IMR-90 (cell line): ENCODE measurements around the gene CLUH. TPM values are rescaled to one million over a fixed set of nuclear protein-coding genes. Genes with fewer than 3 reads are reported as not detected.

Experiments
- ATAC-seq: fragments of 200-7000 bp; cut with Tn5 transposase; 2 replicates; pipeline ENCODE4 v1.9.1; 2020; ENCODE audit warnings: low read depth, mild to moderate bottlenecking, moderate library complexity
- BruUV-seq: library from RNA; stranded (reverse); fragments of 400-500 nt; replicated peaks from 2 replicates; lab custom pipeline; 2021; lab: Mats Ljungman, UMichigan
- CTCF ChIA-PET: fragments of 300-600 bp; formaldehyde crosslinking; extraction: SDS; loops from one replicate; lab custom pipeline; 2021; ENCODE audit warnings: antibody characterized with exemption; lab: Yijun Ruan, JAX
- POLR2A ChIA-PET: fragments of 300-600 bp; sonication (Branson Sonifier 250); formaldehyde crosslinking; loops from one replicate; lab custom pipeline; 2022; ENCODE audit warnings: antibody characterized with exemption; ENCODE audit not compliant: unreplicated experiment; lab: Charles Lee
- DNase-seq: peaks from one replicate; pipeline ENCODE4 v3.0.0; 2013
- H2AFZ ChIP-seq: replicated peaks from 2 replicates; pipeline ENCODE3; 2013; ENCODE audit warnings: low read length, mild to moderate bottlenecking; ENCODE audit not compliant: poor library complexity
- H2AK5ac ChIP-seq: 2 replicates; pipeline ENCODE4 v1.6.1; 2013; ENCODE audit warnings: low read depth, low read length, inconsistent platforms
- H2AK9ac ChIP-seq: replicated peaks from 2 replicates; pipeline ENCODE3; 2013; ENCODE audit warnings: mild to moderate bottlenecking, low read depth, low read length, moderate library complexity; ENCODE audit not compliant: poor library complexity
- H2BK120ac ChIP-seq: 2 replicates; pipeline ENCODE4 v1.6.1; 2013; ENCODE audit warnings: low read depth, low read length, inconsistent platforms
- H2BK15ac ChIP-seq: 3 replicates; pipeline ENCODE4 v1.6.1; 2013; ENCODE audit warnings: low read depth, low read length, inconsistent platforms
- H2BK20ac ChIP-seq: 2 replicates; pipeline ENCODE4 v1.6.1; 2013; ENCODE audit warnings: low read depth, mild to moderate bottlenecking, inconsistent platforms, low read length, moderate library complexity
- H2BK5ac ChIP-seq: 2 replicates; pipeline ENCODE4 v1.6.1; 2013; ENCODE audit warnings: mild to moderate bottlenecking, low read depth, low read length, inconsistent platforms; ENCODE audit not compliant: poor library complexity, severe bottlenecking
- H3K14ac ChIP-seq: replicated peaks from 2 replicates; pipeline ENCODE4 v1.6.1; 2013; ENCODE audit warnings: low read depth, low read length, inconsistent platforms
- H3K18ac ChIP-seq: 2 replicates; pipeline ENCODE4 v1.6.1; 2013; ENCODE audit warnings: low read depth, low read length, control low read depth
- H3K23ac ChIP-seq: 2 replicates; pipeline ENCODE4 v1.6.1; 2013; ENCODE audit warnings: low read depth, low read length, inconsistent platforms
- H3K27ac ChIP-seq: 2 replicates; pipeline ENCODE4 v1.5.1; 2013; ENCODE audit warnings: mild to moderate bottlenecking, control low read depth, low read length; ENCODE audit not compliant: insufficient read depth
- H3K27me3 ChIP-seq: 2 replicates; pipeline ENCODE4 v1.6.1; 2013; ENCODE audit warnings: low read length; ENCODE audit not compliant: control insufficient read depth, insufficient read depth
- H3K36me3 ChIP-seq: 2 replicates; pipeline ENCODE4 v1.6.1; 2013; ENCODE audit warnings: low read length, mixed read lengths; ENCODE audit not compliant: control insufficient read depth, insufficient read depth
- H3K4ac ChIP-seq: 2 replicates; pipeline ENCODE4 v1.6.1; 2013; ENCODE audit warnings: low read depth, low read length, inconsistent platforms
- H3K4me1 ChIP-seq: 2 replicates; pipeline ENCODE4 v1.6.1; 2013; ENCODE audit warnings: low read length, mixed read lengths; ENCODE audit not compliant: control insufficient read depth, insufficient read depth
- H3K4me2 ChIP-seq: 2 replicates; pipeline ENCODE4 v1.6.1; 2013; ENCODE audit warnings: low read depth, mild to moderate bottlenecking, control low read depth, low read length, moderate library complexity
- H3K4me3 ChIP-seq: 2 replicates; pipeline ENCODE4 v1.5.1; 2013; ENCODE audit warnings: low read depth, mild to moderate bottlenecking, control low read depth, low read length, moderate library complexity; ENCODE audit not compliant: insufficient read depth
- H3K56ac ChIP-seq: 2 replicates; pipeline ENCODE4 v1.6.1; 2013; ENCODE audit warnings: low read length, inconsistent platforms; ENCODE audit not compliant: insufficient read depth; ENCODE audit errors: extremely low read depth
- H3K79me1 ChIP-seq, 2 experiments: 2 replicates each; pipeline ENCODE4 v1.6.1; 2013; ENCODE audit warnings: low read length in 2 of 2, inconsistent platforms in 1 of 2, low read depth in 1 of 2
- H3K9ac ChIP-seq: 2 replicates; pipeline ENCODE4 v1.6.1; 2013; ENCODE audit warnings: low read depth, low read length, control low read depth
- H3K9me1 ChIP-seq: 2 replicates; pipeline ENCODE4 v1.6.1; 2013; ENCODE audit warnings: low read length, inconsistent platforms; ENCODE audit not compliant: insufficient read depth
- H3K9me3 ChIP-seq: 2 replicates; pipeline ENCODE4 v1.6.1; 2013; ENCODE audit warnings: low read length; ENCODE audit not compliant: control insufficient read depth, insufficient read depth
- H4K20me1 ChIP-seq: 2 replicates; pipeline ENCODE4 v1.6.1; 2013; ENCODE audit warnings: low read length, inconsistent platforms; ENCODE audit not compliant: insufficient read depth
- H4K5ac ChIP-seq: 2 replicates; pipeline ENCODE4 v1.6.1; 2013; ENCODE audit warnings: mild to moderate bottlenecking, low read depth, low read length, control low read depth
- H4K8ac ChIP-seq, 2 experiments: 2 replicates each; pipeline ENCODE4 v1.6.1; 2013; ENCODE audit warnings: low read depth in 2 of 2, low read length in 2 of 2, control low read depth in 1 of 2, inconsistent platforms in 1 of 2
- H4K91ac ChIP-seq: 2 replicates; pipeline ENCODE4 v1.6.1; 2013; ENCODE audit warnings: low read depth, low read length, inconsistent platforms; ENCODE audit not compliant: insufficient read depth
- BHLHE40 ChIP-seq: fragments of 150-350 bp; IDR thresholded peaks from 2 replicates; pipeline ENCODE4 v1.6.1; 2016; ENCODE audit warnings: mild to moderate bottlenecking, low read depth, low read length
- CHD1 ChIP-seq: IDR thresholded peaks from 2 replicates; pipeline ENCODE4 v1.6.1; 2012; ENCODE audit warnings: low read depth, low read length, improper control_type of control experiment
- FOS ChIP-seq: fragments of 150-350 bp; IDR thresholded peaks from 2 replicates; pipeline ENCODE4 v1.6.1; 2016; ENCODE audit warnings: low read depth, low read length
- MAFK ChIP-seq: IDR thresholded peaks from 2 replicates; pipeline ENCODE4 v1.6.1; 2012; ENCODE audit warnings: low read depth, low read length, improper control_type of control experiment
- MAZ ChIP-seq: IDR thresholded peaks from 2 replicates; pipeline ENCODE4 v1.6.1; 2012; ENCODE audit warnings: low read depth, mild to moderate bottlenecking, low read length, improper control_type of control experiment, moderate library complexity, borderline replicate concordance
- POLR2A ChIP-seq: IDR thresholded peaks from 2 replicates; pipeline ENCODE4 v1.6.1; 2012; ENCODE audit warnings: mild to moderate bottlenecking, low read depth, low read length
- RAD21 ChIP-seq: IDR thresholded peaks from 2 replicates; pipeline ENCODE4 v1.6.1; 2012; ENCODE audit warnings: low read length, improper control_type of control experiment
- RCOR1 ChIP-seq: IDR thresholded peaks from 2 replicates; pipeline ENCODE4 v1.6.1; 2012; ENCODE audit warnings: mild to moderate bottlenecking, low read length, improper control_type of control experiment; ENCODE audit not compliant: insufficient replicate concordance
- RFX5 ChIP-seq: IDR thresholded peaks from 2 replicates; pipeline ENCODE4 v1.8.0; 2012; ENCODE audit warnings: low read depth, mild to moderate bottlenecking, low read length, moderate library complexity
- SMC3 ChIP-seq: fragments of 150-350 bp; IDR thresholded peaks from 2 replicates; pipeline ENCODE4 v1.6.1; 2016; ENCODE audit warnings: low read depth, mild to moderate bottlenecking, antibody characterized with exemption, low read length, moderate library complexity
- WGBS, 2 experiments: methylation state at CpG; one replicate each; pipeline versions ENCODE4 v1.1.5 to v1.1.7; 2013; ENCODE audit warnings: missing lambda C conversion rate in 2 of 2; ENCODE audit not compliant: insufficient read length in 1 of 2; ENCODE audit errors: extremely low coverage in 2 of 2; 5-methylcytosine and 5-hydroxymethylcytosine counted together
- dilution Hi-C: fragments of 300-500 bp; cut with HindIII; formaldehyde crosslinking; loops from one replicate; pipeline ENCODE4 v1.14.3; 2018; ENCODE audit warnings: low sequenced_read_pairs; ENCODE audit not compliant: unreplicated experiment
- in situ Hi-C: fragments of 300-500 bp; cut with MboI; formaldehyde crosslinking; loops from 3 replicates; pipeline ENCODE4 v1.14.3; 2019; ENCODE audit warnings: low sequenced_read_pairs, inconsistent platforms, mixed read lengths
- intact Hi-C: fragments of 100-400 bp; cut with micrococcal nuclease; formaldehyde crosslinking; loops from 2 replicates; pipeline ENCODE4 v1.10.0; 2022
- polyA plus RNA-seq, 3 experiments: library from polyadenylated mRNA; depleted of rRNA; stranded (reverse); fragments of >200 nt; gene quantifications; 2 replicates each; pipeline ENCODE4 v1.2.3, GENCODE V29; 2012; ENCODE audit warnings: low replicate concordance in 1 of 3
- total RNA-seq: library from RNA; depleted of rRNA; stranded (reverse); fragments of >200 nt; gene quantifications from 2 replicates; pipeline ENCODE4 v1.2.3, GENCODE V29; 2012
- TF ChIP-seq, protein P1 (sequence below): conservative IDR thresholded peaks from 2 replicates; pipeline ENCODE4 v1.5.1; 2012; ENCODE audit warnings: mild to moderate bottlenecking, low read depth, low read length, improper control_type of control experiment
- TF ChIP-seq, protein P2 (sequence below): fragments of 150-350 bp; IDR thresholded peaks from 2 replicates; pipeline ENCODE4 v1.6.1; 2017; ENCODE audit warnings: mild to moderate bottlenecking, antibody characterized with exemption, low read length, low read depth
- TF ChIP-seq, protein P3 (sequence below): fragments of 150-350 bp; IDR thresholded peaks from 2 replicates; pipeline ENCODE4 v1.6.1; 2016; ENCODE audit warnings: low read depth, mild to moderate bottlenecking, low read length, moderate library complexity, borderline replicate concordance

Gene CLUH
- total and polyA plus RNA-seq, 2 of the 4 experiments (the other 2 are of a cell fraction), result 12.9 to 42.0 TPM

DNA sequence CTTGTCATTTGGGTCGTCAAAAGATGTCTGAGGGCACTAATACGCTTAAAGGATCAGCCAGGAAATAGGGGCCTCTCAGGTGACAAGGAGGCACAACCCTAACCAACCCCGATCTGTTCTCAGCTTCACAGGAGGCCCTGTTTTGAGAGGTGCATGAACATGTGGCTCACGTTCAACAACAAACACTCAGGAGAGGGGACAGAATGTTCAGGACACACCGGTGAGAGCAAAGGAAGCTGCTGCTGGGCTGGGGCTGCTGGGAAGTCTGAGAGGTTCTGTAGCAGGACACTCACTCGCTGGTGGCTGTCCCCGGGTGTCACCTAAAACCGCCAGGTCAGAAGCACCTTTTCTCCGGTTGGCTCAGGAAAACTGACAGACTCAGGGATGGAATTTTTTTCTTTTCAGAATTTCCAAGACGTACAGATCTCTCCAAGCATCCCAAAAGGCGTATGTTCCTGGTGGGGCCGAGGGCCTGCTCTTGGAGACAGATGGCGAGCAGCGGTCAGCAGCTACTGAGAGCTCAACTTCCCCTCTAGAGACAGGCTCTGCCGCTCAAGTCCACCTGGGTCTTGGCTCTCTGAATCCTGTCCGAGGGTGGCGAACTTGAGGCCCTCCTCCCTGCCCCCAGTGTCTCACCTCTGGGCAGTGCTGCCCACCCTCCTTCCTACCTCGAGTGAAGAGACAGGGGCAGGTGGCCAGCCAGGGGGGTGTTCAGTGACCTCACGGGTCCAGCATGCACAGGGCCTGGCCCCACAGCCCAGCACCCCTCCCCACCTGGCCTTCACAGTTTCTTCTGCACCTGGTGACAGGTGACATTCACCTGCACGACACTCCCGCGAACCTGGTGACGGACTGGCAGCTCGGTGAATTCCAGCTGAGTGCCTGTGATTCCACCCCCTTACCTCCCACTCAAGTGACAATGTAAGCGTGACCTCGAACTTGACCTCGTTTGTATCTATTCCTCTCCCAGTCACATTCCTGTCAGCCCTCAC, 22.9 kb downstream of the CLUH start:
- Histone ChIP-seq H3K9me3 (no peaks in the 10 kb centered on the region), H3K4me1 (peaks cover 6% of the 10 kb centered on the region; the same call in 1 of the 2 replicates), H3K27ac (no peak overlapping the region), H2BK5ac (no peak overlapping the region), H3K14ac (no peak overlapping the region; the same call in 1 of the 2 replicates), H3K18ac (no peak overlapping the region), H3K56ac (no peak overlapping the region), H4K8ac (0 out of 4 replicates have a peak overlapping the region, but pooled peaks of 1 of the 2 experiments have one; percentile 28), H2AK5ac (0 out of 2 replicates have a peak overlapping the region, but pooled peaks have one; percentile 0), H4K5ac (no peak overlapping the region), H3K79me1 (peaks cover 0 to 38% of the 10 kb centered on the region in 2 experiments; a peak in 2 of 4 replicates), H3K4ac (no peak overlapping the region), H4K91ac (no peak overlapping the region), H3K36me3 (peaks cover 23% of the 10 kb centered on the region), H2AK9ac (no peak overlapping the region), H3K4me2 (no peak overlapping the region), H3K9ac (no peak overlapping the region), H3K23ac (no peak overlapping the region; the same call in 1 of the 2 replicates), H3K27me3 (no peaks in the 10 kb centered on the region), H2AFZ (peak overlapping the region; percentile 41), H3K4me3 (no peak overlapping the region), H2BK120ac (no peak overlapping the region), H2BK20ac (no peak overlapping the region), H3K9me1 (peaks cover 13% of the 10 kb centered on the region; the same call in 1 of the 2 replicates), H4K20me1 (peaks cover 36% of the 10 kb centered on the region), H2BK15ac (no peak overlapping the region)
- 70% methylated on average over 8 of the region's 27 CpGs; no CpG with 5 or more reads in 1 of the 2 experiments for WGBS, 2 experiments
- DNase-seq (no peak), ATAC-seq (no peak)
- ChIA-PET CTCF (no interaction called here), POLR2A (no interaction called here)
- in situ Hi-C loops (no loop called here), intact Hi-C loops (no loop called here), dilution Hi-C loops (no loop called here)
- no TSS peak for BruUV-seq
- TF ChIP-seq, protein P1, sequence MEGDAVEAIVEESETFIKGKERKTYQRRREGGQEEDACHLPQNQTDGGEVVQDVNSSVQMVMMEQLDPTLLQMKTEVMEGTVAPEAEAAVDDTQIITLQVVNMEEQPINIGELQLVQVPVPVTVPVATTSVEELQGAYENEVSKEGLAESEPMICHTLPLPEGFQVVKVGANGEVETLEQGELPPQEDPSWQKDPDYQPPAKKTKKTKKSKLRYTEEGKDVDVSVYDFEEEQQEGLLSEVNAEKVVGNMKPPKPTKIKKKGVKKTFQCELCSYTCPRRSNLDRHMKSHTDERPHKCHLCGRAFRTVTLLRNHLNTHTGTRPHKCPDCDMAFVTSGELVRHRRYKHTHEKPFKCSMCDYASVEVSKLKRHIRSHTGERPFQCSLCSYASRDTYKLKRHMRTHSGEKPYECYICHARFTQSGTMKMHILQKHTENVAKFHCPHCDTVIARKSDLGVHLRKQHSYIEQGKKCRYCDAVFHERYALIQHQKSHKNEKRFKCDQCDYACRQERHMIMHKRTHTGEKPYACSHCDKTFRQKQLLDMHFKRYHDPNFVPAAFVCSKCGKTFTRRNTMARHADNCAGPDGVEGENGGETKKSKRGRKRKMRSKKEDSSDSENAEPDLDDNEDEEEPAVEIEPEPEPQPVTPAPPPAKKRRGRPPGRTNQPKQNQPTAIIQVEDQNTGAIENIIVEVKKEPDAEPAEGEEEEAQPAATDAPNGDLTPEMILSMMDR, result no peak
- no peak for TF ChIP-seq POLR2A
- no peak for TF ChIP-seq SMC3
- no peak for TF ChIP-seq MAZ
- no peak for TF ChIP-seq RFX5
- TF ChIP-seq, protein P2, sequence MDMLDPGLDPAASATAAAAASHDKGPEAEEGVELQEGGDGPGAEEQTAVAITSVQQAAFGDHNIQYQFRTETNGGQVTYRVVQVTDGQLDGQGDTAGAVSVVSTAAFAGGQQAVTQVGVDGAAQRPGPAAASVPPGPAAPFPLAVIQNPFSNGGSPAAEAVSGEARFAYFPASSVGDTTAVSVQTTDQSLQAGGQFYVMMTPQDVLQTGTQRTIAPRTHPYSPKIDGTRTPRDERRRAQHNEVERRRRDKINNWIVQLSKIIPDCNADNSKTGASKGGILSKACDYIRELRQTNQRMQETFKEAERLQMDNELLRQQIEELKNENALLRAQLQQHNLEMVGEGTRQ, result no peak
- no peak for TF ChIP-seq MAFK
- no peak for TF ChIP-seq CHD1
- TF ChIP-seq FOS, result no peak
- TF ChIP-seq RCOR1, result no peak
- TF ChIP-seq BHLHE40, result no peak
- TF ChIP-seq RAD21, result no peak
- TF ChIP-seq, protein P3, sequence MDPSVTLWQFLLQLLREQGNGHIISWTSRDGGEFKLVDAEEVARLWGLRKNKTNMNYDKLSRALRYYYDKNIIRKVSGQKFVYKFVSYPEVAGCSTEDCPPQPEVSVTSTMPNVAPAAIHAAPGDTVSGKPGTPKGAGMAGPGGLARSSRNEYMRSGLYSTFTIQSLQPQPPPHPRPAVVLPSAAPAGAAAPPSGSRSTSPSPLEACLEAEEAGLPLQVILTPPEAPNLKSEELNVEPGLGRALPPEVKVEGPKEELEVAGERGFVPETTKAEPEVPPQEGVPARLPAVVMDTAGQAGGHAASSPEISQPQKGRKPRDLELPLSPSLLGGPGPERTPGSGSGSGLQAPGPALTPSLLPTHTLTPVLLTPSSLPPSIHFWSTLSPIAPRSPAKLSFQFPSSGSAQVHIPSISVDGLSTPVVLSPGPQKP, result no peak
